NOMO-1 treated with DMSO at 0.1 percent for 48 hours (cell line): Measurements from ENCODE around the gene CEBPA.

Experiments used
- DNase-seq: peaks from one replicate; lab custom pipeline; 2025; ENCODE audit not compliant: unreplicated experiment; lab: John Stamatoyannopoulos, UW

The CEBPA gene

GRCh38 chr19:33273881-33274662 lies 28.3 kb downstream of the CEBPA start:
- peak; percentile 33 for DNase-seq

- DNase-seq = no peak
These were observed 29.1 kb downstream of the CEBPA start for GRCh38 chr19:33273065-33273736.

DNA sequence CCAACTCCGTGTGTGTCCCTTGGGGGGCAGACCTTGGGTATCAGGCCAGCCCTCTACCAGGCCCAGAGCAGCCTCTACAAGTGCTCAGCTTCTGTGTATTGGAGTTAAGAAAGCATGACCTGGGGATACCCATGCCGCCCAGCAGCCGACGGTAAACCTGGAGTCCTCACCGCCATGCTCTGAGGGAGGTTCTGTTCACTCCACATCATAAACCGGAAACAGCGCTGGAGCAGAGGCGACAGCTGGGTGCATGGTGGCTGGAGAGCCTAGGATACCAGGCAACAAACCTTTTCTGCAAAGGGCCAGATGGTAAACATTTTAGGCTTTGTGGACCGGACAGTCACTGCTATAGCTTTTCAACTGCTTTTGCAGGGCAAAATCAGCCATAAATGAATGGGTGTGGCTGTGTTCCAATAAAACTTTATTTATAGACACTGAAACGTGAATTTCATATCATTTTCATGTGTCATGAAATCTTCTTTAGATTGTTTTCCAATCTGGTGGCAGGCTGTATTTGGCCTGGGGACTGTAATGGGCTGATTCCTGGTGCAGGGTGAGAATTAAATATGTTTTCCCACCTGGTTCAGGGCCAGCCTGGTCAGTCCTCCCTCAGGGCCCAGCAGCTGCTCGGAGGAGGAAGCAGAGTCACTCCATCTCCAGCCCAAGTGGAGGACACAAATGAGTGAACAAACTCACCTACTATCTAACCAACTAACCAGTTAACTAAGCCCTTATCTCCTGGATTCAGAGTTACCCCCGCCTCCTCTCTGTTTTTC lies 30.9 kb downstream of the CEBPA start:
- no peak for DNase-seq

- no peak for DNase-seq
These were observed 31.6 kb downstream of the CEBPA start for GRCh38 chr19:33270769-33271168.

- DNase-seq = no peak
These were observed 33.3 kb downstream of the CEBPA start for GRCh38 chr19:33269016-33269415.

- DNase-seq = peak; percentile 39
These were observed 34.0 kb downstream of the CEBPA start for GRCh38 chr19:33268162-33268991.

- peak; percentile 14 for DNase-seq
These were observed 34.6 kb downstream of the CEBPA start for GRCh38 chr19:33267706-33268105.

DNA sequence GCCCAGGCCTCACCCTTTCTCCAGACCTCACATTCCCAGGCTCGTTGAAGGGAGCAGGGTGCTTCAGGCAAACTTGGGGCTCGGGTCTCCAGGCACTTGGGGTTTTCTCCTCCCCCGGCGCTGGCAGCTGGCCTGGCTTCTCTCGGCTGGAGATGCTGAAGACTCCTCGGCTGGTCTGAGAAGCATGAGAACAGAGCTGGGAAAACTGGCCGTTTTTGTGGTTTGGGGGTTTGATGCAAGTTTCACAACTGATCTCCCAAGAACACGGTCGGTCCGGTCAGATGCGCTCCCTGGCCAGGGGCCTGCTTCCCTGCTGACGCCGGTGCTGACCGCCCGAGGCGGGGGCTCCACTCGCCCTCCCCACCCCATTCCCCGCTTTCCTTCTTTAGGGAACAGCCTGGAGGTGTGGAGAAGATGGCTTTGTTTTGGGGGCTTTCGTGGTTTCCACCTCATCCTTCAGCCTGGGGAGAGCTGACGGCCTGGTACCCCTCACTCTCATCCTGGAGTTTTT lies 35.3 kb downstream of the CEBPA start:
- peak; percentile 53 for DNase-seq

GRCh38 chr19:33264881-33265445 lies 37.4 kb downstream of the CEBPA start:
- no peak for DNase-seq

- no peak for DNase-seq
These were observed 38.9 kb downstream of the CEBPA start for GRCh38 chr19:33263325-33264023.

DNA sequence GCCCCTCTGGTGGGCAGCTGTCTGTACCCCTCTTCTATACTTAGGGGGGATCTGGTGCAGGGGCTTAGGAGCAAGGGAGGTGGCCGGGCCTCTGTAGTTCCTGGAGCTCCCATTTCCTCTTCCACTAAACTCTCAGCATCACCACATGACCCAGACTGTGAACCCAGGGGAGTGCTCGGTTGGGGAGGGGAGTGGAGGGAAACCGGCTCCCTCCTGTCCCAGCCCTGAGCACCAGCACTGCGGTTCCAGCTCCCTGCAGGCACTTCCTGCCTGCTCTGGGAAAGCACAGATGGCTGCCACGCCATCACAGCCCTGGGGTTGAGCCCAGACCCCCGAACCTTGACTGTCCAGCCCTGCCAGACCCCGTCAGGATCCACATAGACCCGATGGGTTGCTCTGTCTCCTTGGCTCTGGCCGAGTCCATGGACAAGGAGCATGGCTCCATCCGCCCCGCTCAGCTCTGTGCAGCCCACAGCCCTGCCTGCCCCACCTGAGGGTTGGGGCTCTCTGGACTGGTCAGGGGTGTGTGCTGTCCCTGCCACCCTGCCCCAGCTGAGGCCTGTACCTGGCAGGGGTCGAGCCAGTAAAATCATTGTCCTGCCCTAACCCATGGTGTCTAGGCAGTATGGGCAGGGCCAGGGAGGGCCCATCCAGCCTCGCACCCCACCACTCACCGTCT lies 40.7 kb downstream of the CEBPA start:
- no peak for DNase-seq

DNA sequence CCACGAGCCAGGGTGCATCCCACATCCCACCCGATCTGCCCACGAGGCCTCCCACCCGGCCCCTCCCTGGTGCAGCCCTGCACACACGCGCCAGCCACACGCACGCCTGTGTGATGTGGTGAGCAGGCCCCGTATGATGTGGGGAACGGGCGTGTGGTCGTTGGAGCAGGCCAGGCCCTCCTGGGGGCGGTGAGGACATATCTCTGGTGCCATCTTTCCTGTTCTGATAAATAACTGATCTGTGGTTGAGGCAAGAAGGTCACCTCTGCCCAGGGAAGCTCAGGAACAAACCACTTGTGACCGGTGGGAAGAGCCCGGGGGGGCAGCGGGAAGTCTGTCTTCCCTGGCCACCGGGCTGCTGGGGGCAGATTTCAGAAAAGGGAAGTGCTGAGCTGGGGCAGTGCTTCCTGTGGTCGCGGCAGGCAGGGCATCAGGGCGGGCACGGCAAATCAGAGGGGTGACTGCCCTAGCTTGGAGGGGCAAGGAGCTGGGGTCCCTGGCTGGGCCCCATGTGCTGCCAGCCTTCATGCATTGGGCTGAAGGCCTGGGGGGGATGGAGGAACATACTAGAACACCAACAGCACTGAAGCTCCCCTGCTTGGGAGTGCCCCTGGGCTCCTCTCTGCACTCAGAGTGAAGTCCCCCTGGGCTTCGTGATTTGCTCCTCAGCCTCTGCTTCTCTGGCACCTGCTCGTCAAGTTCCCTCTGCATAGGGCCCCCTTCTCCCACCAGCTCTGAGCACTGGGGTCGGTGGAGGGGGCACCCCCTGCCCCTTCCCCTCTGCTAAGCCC lies 41.5 kb downstream of the CEBPA start:
- DNase-seq = peak; percentile 73

GRCh38 chr19:33259539-33259938 lies 42.8 kb downstream of the CEBPA start:
- DNase-seq = peak; percentile 46

DNA sequence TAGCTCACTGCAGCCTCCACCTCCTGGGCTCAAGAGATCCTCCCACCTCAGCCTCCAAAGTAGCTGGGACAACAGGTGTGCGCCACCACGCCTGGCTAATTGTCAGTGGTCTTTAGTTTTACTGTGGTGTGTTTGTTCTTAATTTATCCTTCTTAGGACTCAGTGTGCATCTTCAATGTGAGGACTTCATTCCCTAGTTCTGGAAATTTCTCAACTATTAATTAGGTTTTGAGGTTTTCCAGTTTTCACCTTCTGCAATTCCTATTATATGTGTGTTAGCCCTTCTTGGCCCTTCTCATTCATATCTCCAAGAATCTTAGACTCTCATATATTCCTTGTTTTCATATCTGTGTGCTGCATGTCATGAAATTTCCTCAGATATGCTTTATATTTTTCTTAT lies 44.5 kb downstream of the CEBPA start:
- no peak for DNase-seq

DNA sequence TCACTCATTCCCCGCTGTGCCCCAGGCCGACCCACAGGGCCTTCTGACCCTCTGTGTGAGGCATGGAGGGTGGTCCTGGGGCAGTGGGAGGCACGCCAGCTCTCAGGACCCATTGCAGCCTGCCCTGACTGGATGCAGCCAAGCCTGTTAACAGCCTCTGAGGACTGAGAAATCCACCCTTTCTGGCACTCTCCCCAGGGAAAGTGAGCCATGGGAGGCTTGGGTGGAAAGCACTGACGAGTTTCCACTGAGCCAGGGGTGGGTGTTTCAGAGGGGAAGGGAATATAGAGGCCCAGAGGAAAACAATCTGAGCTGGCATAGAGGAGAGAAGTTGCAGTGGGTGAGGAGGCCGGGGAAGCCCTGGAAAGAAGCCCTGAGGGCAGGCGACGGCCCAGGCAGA lies 46.1 kb downstream of the CEBPA start:
- DNase-seq = no peak

- no peak for DNase-seq
These were observed 46.6 kb downstream of the CEBPA start for GRCh38 chr19:33255781-33256180.

- peak; percentile 67 for DNase-seq
These were observed 48.0 kb downstream of the CEBPA start for GRCh38 chr19:33254245-33254824.

GRCh38 chr19:33252971-33253370 lies 49.4 kb downstream of the CEBPA start:
- DNase-seq = no peak
